SU-DHL-6 (cell line): ENCODE measurements around the gene YTHDC1.

Experiments
- EZH2phosphoT487 ChIP-seq: fragments of 200-600 bp; sonication (generic), shearing (Covaris generic); conservative IDR thresholded peaks from 2 replicates; pipeline ENCODE4 v1.6.1; 2018; ENCODE audit warnings: mild to moderate bottlenecking, antibody characterized with exemption, low read length, moderate library complexity, mixed read lengths
- TF ChIP-seq, protein P1 (sequence below): fragments of 200-600 bp; sonication (generic); IDR thresholded peaks from one replicate; pipeline ENCODE4 v1.5.1; 2017; ENCODE audit warnings: antibody characterized with exemption, mild to moderate bottlenecking, low read length, moderate library complexity; ENCODE audit not compliant: insufficient read depth, poor library complexity, severe bottlenecking

DNA sequence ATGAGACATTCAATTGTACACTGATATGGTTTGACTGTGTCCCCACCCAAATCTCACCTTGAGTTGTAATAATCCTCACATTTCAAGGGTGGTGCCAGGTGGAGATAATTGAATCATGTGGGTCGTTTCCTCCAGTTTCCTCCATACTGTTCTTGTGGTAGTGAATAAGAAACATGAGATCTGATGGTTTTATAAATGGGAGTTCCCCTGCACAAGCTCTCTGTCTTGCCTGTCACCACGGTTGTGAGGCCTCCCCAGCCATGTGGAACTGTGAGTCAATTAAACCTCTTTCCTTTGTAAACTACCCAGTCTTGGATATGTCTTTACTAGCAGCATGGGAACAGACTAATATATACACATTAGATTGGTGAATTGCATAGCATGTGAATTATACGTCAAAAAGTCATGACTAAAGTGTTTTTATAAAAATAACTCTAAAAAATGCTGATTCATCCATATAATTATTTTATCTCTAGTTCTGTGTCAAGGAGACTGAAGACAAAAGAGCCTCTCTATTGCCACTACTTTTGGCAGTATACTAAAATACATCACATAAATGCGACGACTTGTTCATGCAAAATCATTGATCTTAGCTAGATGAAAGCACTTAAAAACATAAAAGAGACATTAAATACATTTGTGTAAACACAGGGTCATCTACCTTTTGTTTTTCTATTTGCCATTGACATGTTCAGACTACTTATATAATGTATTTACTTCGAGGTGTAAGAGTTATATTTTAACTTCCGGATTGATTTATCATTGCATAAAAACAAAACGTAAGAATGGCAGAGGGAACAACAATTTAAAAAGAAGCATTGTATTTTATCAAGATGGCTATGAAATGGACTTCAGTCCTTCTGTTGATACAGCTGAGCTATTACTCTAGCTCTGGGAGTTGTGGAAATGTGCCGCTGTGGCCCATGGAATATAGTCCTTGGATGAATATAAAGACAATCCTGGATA is 50.1 kb downstream of the YTHDC1 start:
- TF ChIP-seq, protein P1, sequence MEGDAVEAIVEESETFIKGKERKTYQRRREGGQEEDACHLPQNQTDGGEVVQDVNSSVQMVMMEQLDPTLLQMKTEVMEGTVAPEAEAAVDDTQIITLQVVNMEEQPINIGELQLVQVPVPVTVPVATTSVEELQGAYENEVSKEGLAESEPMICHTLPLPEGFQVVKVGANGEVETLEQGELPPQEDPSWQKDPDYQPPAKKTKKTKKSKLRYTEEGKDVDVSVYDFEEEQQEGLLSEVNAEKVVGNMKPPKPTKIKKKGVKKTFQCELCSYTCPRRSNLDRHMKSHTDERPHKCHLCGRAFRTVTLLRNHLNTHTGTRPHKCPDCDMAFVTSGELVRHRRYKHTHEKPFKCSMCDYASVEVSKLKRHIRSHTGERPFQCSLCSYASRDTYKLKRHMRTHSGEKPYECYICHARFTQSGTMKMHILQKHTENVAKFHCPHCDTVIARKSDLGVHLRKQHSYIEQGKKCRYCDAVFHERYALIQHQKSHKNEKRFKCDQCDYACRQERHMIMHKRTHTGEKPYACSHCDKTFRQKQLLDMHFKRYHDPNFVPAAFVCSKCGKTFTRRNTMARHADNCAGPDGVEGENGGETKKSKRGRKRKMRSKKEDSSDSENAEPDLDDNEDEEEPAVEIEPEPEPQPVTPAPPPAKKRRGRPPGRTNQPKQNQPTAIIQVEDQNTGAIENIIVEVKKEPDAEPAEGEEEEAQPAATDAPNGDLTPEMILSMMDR: no peak
- no peak for TF ChIP-seq EZH2phosphoT487
